ENCODE data around the gene SLC5A9.
"Not testable (repeated sequence)": the region's sequence is repeated elsewhere in the genome, so short reads cannot be mapped to it uniquely, and the experiment has no call there.

Gene SLC5A9

DNA sequence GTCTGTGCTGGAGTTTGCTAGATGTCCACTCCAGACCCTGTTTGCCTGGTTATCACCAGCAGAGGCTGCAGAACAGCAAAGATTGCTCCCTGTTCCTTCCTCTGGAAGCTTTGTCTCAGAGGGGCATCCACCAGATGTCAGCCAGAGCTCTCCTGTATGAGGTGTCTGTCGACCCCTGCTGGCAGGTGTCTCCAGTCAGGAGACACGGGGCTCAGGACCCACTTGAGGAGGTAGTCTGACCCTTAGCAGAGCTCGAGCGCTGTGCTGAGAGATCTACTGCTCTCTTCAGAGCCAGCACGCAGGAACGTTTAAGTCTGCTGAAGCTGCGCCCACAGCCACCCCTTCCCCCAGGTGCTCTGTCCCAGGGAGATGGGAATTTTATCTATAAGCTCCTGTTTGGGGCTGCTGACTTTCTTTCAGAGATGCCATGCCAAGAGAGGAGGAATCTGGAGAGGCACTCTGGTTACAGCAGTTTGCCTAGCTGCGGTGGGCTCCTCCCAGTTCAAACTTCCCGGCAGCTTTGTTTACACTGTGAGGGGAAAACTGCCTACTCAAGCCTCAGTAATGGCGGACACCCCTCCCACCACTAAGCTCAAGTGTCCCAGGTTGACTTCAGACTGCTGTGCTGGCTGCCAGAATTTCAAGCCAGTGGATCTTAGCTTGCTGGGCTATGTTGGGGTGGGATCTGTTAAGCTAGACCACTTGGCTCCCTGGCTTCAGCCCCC is 62.3 kb downstream of the SLC5A9 start:
- TF ChIP-seq, protein P1, sequence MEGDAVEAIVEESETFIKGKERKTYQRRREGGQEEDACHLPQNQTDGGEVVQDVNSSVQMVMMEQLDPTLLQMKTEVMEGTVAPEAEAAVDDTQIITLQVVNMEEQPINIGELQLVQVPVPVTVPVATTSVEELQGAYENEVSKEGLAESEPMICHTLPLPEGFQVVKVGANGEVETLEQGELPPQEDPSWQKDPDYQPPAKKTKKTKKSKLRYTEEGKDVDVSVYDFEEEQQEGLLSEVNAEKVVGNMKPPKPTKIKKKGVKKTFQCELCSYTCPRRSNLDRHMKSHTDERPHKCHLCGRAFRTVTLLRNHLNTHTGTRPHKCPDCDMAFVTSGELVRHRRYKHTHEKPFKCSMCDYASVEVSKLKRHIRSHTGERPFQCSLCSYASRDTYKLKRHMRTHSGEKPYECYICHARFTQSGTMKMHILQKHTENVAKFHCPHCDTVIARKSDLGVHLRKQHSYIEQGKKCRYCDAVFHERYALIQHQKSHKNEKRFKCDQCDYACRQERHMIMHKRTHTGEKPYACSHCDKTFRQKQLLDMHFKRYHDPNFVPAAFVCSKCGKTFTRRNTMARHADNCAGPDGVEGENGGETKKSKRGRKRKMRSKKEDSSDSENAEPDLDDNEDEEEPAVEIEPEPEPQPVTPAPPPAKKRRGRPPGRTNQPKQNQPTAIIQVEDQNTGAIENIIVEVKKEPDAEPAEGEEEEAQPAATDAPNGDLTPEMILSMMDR (IDR thresholded peaks at IDR 0.05): peak; percentile 13; the same call in 1 of the 2 replicates
- H3K27ac ChIP-seq: not testable (repeated sequence)

DNA sequence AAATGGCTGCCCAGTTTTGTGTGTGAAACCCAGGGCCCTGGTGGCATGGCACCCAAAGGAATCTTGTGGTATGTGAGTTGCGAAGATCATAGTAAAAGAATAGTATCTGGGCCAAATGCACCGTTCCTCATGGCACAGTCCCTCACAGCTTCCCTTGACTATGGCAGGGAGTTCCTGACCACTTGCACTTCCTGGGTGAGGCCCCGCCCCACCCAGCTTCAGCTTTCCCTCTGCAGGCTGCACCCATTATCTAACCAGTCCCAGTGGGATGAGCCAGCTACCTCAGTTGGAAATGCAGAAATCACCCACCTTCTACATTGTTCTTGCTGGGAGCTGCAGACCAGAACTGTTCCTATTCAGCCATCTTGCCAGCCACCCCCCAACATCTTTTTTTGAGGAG is 63.0 kb downstream of the SLC5A9 start:
- no peak for TF ChIP-seq ZFX (IDR thresholded peaks at IDR 0.05; ENCODE audit: borderline replicate concordance)
- TF ChIP-seq, protein P1 (IDR thresholded peaks at IDR 0.05): no peak
- H3K27ac ChIP-seq: no peak overlapping the region

DNA sequence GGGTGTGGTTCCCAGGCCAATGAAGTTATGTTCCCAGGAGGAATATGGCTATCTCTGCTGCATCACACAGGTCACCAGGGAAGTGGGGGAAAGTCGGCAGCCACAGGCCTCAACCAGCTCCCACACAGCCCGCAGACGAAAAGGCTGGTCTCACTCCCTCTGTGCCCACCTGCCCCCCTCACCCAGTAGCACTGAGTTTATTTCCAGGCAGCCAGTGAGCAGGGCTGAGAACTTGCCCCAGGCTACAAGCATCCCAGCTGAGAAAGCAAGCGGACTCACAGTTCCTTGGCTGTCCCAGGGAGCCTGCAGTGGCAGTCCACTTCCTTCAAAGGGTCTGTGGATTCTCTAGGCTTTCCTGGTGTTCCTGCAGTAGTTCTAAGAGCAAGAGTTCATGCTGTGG is 68.9 kb downstream of the SLC5A9 start:
- TF ChIP-seq, protein P1 (IDR thresholded peaks at IDR 0.05): no peak
- TF ChIP-seq ZFX (IDR thresholded peaks at IDR 0.05; ENCODE audit: borderline replicate concordance): no peak
- H3K27ac ChIP-seq: no peak overlapping the region

DNA sequence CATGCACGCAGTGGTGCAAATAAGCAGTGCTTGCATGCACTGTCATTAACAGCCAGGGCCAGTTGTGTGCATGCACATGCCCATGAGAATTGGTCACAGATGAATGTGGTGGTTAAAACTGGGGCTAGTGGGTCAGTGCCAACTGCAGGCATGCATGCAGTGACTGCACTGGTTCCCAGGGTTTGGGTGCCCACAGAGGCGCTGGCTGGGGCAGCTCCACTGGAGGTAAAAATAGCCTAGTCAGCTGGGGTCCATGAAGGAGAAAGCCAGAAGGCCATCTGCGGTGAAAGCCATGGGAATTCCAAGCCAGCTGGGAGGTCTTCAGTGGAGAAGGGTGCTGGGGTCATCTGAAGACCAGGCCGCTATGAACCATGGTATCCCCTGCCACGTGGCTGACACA is 70.2 kb downstream of the SLC5A9 start:
- H3K27ac ChIP-seq: no peak overlapping the region
- no peak for TF ChIP-seq ZFX (IDR thresholded peaks at IDR 0.05; ENCODE audit: borderline replicate concordance)
- TF ChIP-seq, protein P1 (IDR thresholded peaks at IDR 0.05): no peak

DNA sequence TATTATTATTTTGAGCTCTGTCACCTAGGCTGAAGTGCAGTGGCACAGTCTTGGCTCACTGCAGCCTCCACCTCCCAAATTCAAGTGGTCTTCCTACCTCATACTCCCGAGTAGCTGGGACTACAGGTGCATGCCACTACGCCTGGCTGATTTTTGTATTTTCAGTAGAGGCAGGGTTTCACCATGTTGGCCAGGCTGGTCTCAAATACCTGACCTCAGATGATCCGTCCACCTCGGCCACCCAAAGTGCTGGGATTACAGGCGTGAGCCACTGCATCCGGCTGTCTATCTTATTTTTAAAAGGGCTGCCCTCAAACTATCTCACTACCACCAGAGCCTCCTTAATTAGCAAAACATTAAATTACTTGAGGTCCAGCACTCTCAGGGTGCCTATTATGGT is 71.6 kb downstream of the SLC5A9 start:
- not testable (repeated sequence) for H3K27ac ChIP-seq

GRCh38 chr1:48294656-48295055 is 72.1 kb downstream of the SLC5A9 start:
- no peak for TF ChIP-seq ZFX (IDR thresholded peaks at IDR 0.05; ENCODE audit: borderline replicate concordance)
- TF ChIP-seq, protein P1 (IDR thresholded peaks at IDR 0.05): no peak
- H3K27ac ChIP-seq: no peak overlapping the region

All from 22Rv1 (cell line).